GM18867 (cell line): ENCODE measurements around the gene RAC2.

Source experiments
- ATAC-seq: cut with Tn5 transposase; IDR thresholded peaks from one replicate; pipeline ENCODE4 v1.9.1; 2021; ENCODE audit warnings: mild to moderate bottlenecking, moderate library complexity; ENCODE audit not compliant: unreplicated experiment

RAC2 gene

DNA sequence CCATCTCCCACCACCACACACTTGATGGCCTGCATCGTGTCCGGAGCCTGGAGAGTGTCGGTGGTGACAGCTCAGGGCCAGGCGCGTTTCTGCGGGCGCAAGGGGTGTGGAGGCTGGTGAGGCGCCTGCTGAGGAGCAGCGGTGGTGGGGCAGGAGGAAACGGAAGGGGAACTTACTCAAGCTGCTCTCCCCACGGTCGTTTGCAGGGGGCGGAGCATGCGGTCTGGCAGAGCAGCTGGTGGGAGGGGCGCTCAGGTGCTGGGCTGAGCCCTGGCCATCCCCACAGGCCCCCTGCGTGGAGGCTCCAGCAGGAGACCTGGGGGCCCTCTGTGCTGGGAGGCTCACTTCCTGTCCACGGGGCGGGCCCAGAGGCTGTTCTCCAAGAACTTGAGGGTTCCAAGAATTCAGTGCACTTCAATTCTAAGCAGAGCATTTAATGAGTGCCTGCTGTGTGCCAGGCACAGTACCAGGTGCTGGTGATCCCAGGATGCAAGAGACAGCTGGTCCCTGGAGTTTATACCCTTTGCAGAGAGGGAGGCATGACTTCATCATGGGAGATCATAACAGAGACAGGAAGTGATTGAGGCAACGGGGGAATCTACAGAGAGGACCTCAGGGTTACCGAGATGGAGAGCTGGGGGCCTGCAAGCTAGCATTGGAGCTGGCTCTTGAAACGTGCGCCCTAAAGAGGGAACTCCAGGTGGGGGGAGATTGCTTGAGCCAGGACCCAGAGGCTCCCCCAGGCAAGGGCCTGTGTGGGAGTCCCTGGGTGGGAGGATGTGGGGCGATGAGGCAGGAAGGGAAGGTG, at the start of gene RAC2:
RAC2 (minus strand) TSS at position 156 of the 808 bp plus-strand sequence; CDS start at position 35, 121 bp downstream.
- no peak for ATAC-seq

DNA sequence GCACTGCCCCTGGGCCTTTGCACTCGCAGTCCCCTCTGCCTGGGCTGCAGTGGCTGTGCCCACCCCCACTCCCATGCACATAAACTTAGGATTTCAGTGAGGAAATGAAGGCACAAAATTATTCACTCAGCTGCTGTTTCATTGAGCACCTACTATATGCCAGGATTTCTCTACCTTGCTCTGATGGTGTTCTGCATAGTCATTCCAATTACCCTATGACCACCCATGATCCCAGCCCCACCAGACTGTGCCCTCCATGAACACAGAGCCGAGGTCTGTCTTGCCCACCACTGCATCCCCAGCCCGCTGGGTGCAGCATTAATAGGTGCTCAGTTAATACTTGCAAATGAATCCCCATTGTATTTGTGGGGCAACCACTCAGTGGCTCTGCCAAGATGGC, 49.1 kb upstream of the RAC2 start:
- ATAC-seq = no peak

DNA sequence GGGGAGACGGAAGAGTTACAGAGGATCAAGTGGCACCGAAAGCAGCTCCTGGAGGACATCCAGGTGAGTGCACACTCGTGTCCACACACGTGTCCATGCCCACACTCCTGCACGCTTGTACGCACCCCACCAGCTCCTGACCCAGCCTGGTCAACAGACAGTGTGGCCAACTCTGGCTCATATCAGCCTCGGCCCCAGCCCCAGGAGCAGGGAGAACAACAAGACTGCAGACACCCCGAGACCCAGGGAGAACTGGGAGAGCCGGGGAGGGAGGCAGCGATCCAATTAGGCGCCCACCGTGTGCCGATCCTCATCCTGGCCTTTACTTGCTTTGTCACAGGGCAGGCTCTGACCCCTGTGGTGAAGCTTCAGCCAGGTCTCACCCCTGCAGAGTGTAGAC, 48.6 kb upstream of the RAC2 start:
- ATAC-seq = no peak

DNA sequence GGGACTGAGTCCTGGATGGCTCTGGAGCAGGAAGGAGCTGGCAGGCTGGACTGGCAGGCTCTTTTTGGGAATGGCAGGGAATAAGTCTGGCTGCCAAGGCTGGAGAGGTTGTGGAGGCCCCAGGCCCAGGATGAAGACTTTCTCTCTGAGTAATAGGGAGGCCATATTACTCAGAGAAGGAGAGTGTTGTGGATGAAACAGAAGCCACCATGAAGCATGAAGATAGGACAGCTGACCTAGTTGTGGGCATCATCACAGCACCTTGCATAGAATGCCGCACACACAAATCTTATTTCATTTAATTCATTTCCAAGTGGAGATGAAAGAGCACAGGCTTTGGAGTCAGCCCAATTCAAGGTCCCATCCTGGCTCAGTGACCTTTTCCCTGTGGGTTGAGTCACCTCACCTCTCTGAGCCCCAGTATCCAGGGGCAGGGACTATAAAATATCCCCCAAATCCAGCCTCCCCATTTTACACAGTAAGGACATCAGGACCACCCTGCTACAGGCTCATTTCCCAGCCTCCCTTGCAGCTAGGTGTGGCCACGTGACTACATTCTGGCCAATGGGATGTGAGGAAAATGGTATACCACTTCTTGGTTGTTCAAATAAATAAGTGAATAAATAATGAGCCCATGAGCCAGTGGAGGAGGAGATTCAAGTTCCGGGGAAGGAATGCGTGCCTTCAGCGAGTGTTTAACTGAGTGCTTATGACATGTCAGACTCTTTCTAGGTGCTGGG, 47.7 kb upstream of the RAC2 start:
- ATAC-seq = no peak

DNA sequence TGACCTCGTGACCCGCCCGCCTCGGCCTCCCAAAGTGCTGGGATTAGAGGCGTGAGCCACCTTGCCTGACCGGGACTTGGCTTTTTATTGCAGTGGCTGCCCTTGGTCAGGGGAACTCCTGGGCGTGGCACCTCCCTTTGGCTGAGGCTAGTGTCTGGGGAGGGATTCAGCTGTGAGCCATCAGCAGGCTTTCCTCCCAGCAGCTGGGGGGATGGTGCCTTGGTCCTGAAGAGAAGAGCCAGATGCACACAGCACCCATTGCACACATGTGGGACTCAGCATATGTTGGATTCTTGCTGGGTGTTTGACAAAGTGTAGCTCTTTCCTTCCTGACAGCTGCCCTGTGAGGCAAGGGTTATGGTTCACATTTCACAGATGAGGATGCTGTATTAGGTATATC, 46.7 kb upstream of the RAC2 start:
- ATAC-seq = no peak

DNA sequence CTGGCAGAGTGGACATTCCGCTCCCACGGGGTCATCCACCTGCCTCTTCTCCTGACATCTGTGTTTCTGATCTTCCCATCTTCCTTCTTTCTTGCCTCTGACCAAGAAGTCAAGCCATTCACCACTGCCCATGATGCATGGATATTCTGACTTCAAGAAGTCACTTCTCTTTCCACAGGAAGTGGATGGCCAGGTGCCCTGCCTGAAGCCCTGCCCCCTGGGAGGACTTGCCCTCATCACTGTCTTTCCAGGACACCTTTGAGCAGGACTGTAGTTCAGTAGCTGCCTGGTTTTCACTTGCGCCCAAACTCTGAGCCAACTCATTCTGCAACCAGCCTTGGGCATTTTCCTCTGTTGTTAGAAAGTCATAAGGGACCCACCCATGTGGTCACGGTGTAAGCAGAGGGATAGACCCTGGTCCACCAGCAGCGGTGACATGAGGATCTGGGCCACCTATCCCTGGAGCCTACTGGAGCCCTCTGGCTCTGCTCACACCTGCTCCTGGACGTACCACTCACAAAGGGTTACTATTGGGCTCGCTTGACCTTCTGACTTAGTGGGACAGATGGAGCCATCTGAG, 45.2 kb upstream of the RAC2 start:
- no peak for ATAC-seq

DNA sequence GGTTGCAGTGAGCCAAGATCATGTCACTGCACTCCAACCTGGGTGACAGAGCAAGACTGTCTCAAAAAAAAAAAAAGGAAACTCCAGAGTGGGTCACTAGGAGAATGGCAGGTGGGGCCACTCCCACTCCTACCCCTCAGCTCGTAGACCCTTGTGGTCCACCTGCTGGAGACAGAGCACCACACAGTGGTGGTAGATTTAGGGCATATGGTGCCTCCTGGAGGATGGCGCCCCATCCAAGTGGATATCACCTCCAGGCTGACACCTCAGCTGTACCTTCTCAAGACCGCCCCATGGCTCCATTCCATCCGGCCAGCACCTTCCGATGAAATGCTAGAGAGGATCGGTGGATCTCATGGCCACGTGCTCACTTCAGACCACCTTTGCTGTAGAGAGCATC, 44.5 kb upstream of the RAC2 start:
- ATAC-seq = no peak

DNA sequence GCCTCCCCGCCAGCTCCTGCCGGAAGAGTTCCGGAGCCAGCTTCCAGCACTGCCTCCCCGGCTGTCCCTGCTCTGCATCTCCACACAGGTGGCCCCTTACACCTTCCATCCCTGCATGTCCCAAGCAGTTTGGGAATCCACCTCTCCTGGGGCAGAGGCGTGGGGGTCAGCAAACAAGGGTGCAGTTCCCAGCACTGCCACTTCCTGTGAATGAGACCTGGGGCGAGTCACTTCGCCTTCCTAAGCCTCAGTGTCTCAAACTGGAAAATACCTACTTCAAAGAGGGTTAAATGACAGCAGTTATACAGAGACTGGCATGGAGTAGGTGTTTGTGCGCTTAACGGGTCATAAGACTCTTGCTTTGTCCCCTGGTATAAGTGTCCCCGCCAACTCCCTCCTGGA, 43.5 kb upstream of the RAC2 start:
- ATAC-seq = no peak

DNA sequence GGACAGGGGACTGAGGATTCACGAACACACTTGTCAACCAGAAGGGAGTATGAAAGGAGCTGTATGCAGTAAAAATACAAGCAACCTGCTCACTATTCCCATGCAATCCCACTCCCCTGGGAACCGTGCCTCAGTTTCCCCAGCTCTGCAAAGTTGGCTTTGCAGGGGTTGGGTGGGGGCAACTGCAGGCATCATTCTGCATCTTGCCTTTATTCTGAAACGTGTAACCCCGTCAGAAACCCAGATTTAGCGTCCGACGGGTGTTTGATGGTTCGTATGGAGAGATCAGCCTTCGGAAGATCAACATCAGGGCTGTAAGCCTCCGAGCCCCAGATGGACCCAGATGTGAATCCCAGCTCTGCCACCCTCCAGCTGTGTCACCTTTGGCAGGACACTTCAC, 41.9 kb upstream of the RAC2 start:
- no peak for ATAC-seq

DNA sequence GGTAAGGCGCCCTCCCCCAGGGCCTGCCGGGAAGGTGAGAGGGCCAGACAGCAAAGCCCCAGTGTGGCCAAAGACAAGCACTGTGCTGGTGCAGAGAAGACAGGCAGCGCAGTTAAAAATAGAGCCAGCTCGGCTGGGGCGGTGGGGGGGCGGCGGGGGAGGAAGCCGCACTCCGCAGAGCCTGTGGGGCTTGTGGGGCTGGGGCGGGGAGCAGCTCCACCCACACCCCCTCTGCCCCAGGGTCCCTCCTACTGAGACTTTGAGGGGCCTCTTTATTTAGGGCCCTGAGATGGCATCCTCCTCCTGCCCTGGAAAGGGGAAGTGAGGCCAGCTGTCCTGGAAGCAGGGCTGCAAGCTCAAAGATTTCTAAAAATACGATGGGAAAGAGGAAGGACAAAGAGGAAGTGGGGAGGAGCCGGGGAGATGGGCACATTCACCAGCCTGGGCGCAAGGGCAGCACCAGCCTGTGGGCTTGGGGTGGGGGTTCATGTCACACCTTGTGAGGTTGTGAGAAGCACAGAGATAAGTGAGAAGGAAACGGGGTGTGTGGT, 40.8 kb upstream of the RAC2 start:
- peak; percentile 42 for ATAC-seq

DNA sequence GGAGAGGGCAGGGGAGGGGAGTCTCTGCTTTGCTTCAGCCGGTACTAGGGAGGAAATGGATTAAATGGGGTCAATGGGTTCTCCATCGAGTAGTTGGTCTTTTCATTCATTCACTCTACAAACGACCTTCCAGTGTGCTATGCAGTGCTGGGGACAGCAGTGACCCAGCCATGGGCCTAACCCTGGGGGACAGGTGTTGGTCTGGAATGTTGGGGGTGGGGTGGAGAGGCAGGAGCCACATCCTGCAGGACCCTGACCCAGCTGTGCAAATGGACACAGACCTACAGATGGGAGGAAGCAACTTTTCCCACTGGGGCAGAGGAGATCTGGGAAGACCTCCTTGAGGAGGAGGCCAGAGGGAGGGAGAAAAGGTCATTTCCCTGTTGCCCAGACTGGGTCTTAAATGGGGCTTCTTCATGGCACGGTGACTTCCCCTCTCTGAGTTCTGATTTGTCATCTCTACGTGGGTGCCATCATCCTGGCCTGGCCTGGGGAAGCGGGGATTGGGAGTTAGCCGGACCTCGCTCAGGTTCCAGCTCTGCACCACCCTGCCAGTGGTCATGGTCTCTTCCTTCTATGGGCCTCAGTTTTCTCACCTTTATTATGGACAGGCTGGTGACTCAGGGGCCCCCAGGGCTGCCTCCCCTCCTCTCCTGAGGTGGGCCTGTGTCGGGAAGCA, 40.2 kb upstream of the RAC2 start:
- no peak for ATAC-seq

DNA sequence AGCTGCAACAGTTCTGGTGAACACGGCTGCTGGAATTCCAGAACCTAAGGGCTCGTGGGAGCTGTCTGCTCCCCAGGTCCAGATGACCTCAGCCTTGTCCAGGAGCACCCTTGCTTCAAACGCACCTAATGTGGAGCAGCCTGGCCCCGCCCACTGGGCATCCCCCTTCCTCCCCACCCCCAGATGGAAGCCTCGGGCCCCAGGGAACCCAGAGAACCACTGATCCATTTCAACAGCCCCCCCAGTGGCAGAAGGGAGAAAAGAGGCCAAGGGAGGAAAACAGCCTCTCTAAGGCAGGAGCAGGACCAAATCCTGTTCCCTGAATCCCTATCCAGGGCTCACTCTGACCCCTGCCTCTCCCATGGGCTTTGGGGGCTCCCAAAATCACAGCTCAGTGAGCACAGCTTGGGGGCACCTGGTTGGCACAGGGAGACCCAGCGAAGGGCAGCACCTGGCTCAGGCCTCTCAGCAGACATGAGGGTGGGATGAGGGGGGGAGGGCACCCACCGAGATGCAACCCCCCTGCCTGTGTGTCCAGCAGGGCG, 39.4 kb upstream of the RAC2 start:
- no peak for ATAC-seq

DNA sequence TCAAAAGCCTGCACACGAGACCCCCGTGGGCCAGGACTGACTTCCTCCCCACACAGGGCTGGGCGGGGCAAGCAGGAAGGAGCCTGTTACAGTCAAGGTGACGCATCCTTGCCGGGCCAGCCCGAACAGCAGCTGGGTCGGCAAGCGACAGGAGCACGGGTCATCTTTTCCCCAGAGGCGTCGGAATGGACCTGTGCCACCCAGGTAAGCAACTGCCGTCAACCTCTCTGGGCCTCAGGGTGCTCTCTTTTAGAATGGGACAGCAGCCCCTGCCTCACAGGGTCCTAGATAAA, 38.3 kb upstream of the RAC2 start, which contains the start of gene CYTH4:
CYTH4 (plus strand) TSS at position 124 of the 293 bp plus-strand sequence; CDS start at position 186, 62 bp downstream.
- peak; percentile 48 for ATAC-seq

DNA sequence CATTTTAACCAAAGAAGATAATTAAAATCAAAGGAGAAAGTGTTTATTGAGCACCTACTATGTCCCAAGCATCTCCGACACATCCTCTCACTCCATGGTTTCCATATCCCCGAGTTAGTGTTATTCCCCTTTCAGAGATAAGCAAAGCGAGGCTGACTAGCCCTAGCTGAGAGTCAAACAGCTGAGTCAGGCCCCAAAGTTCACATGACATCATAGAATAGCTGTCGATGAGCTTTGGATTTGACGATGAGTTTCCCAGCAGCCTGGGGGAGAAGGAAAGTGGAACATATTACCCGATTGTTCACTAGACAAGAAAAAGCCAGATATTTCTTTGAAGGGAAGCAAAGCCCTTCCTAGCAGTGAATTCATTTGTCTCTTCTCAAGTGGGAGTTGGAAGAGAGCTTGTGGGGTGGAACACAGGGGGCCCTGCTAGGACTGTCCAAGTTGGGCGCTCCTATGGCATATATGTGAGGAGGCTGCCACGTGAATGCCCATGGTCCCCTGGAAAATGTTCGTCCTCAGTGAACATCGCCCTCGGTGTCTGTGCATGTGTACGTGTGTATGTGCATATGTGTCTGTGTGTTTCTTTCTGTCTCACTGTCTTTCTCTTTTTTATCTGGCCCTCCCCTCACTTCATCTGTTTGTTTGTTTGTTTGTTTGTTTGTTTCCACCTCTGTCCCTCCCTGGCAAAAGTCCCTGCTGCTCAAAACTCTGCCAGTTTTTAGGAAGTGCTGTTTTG, 37.7 kb upstream of the RAC2 start:
- peak; percentile 7 for ATAC-seq

DNA sequence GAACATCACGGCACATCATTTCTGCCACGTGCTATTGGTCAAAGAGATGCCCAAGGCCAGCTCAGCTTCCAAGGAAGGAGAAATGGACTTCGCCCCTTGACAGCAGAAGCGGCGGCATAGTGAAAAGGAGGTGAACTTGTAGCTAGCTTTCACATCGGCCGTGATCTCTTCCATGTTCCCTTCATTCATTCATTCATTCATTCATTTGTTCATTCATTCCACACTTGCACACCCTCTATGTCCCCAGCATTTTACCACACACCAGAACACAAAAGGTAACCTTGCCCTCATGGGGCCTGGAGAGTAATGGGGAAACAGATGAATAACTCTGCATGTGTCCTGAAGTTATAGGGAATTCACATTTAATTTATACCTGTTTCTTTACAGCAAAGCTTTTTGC, 37.1 kb upstream of the RAC2 start:
- no peak for ATAC-seq

DNA sequence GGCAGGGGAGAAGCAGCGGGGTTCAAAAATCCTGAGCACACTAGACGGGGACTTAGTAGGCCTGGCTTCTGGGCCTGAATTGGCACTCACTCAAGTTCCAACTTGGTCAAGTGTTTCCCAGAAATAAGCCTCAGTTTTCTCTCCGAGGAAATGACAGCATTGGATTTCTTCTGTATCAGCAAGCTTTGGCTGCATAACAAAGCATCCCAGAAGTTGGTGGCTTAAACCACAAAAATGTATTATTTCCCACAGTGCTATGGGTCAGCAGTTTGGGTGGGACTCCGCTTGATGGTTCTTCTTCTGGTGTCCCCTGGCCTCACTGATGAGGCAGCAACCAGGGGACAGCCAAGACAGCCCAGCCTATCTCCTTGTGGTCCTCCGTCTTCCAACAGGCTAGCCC, 36.6 kb upstream of the RAC2 start:
- ATAC-seq = no peak

DNA sequence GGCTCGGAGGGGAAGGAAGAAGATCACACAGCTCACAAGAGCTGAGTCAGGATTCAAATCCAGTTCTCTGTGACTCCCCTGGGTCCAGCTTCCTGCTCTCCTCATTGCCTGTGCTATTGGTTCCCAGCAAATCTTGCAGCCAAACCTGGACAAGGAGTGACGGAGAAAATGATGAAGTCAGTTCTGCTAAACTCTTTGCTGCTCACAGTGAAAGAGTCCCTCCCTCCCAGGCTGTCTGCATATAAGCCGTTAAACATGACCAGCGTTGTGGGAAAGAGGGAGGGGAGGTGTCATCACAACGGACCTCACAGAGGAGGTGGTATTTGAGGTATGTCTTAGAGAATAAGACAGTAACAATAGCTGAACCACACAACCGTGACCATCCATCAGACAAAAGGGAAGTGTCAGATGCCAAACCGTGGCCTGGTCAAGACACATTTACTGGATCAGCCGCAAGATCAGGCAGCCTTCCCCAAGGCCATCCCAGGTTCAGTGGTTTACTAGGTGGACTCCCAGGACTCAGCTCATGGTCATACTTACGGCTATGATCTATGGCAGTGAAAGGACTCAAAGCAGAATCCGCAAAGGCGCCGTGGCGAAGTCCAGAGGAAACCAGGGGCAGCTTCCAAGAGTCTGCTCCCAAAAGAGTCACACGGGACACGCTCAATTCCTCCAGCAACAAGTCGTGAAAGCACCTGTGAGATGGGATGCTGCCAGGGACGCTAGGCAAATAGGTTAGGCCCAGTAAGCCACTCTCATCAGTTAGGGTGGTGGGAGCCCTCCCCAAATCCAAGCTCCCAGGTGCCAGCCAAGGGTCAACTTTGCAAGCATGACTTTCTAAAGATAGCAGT, 35.5 kb upstream of the RAC2 start:
- ATAC-seq = no peak

DNA sequence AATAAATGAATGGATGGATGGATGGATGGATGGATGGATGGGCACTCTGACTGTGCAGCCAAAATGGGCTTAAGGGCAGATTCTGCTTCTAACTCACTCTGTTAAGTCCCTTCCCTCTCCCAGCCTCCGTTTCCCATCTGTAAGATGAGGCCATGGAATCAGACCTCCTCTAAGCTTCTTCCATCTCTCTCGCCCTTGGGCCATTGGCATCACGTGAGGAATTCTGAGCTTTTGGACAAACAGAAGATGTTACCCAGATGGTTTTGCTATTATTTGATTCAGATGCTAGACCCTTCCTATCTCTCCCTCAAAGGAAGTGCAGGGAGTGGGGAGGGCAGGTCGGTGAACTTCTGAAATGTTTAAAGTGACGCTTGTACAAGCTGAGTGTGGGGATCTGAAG, 34.2 kb upstream of the RAC2 start:
- no peak for ATAC-seq

DNA sequence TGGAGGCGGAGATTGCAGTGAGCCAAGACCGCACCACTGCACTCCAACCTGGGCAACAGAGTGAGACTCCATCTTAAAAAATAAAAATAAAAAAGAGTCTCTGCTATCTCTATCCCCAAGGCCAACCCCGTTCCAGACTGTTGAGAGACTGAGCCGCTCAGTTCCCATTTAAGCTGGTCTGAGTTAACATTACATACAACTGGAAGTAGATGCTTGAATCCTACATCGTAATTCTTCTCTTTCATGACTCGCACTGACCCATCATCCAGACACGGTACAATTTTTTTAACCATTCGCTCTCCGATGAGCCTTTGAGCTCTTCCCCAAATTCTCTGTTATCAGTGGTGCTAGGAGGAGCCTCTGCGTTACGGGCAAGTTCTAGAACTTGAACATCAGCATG, 33.3 kb upstream of the RAC2 start:
- no peak for ATAC-seq
